ENCODE data around the gene VPS39. TPM values are rescaled to one million over a fixed set of nuclear protein-coding genes. Genes with fewer than 3 reads are reported as not detected.

The VPS39 gene
- total and polyA plus RNA-seq, 9 of the 15 experiments (the other 6 are each of a cell fraction or from before 2014, with no cell fraction given), result 3.2 to 37.3 (median 21.8) TPM

DNA sequence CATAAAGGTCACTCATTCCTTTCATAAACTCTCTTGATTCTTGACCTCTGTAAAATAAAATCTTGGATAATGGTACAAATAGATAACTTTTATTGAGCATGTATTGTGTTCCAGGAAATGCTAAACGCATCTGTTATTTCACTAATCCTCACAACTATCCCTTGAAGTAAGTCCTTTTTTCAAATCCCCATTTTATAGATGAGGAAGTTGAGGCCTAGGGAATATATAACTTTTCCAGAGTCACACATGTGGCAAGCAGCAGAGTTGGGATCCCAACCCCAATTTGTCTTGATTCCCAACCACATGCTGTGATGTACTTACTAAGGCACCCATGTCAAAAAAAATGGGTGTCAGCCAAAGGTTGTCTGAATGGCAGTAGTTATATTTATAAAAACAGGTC is 6.3 kb downstream of the VPS39 start:
- ChIA-PET POLR2A (no interaction called here), CTCF (ENCODE audit: low intra/inter-chr PET ratio) (no interaction called here)
- H3K27me3 ChIP-seq (ENCODE audit: control insufficient read depth in 2 of 2, insufficient read depth in 2 of 2, low read length in 2 of 2), result no peaks in the 10 kb centered on the region
- no peak for FAIRE-seq
- no peaks in the 10 kb centered on the region for H3K9me1 ChIP-seq (ENCODE audit: control insufficient read depth, insufficient read depth, low read length)
- intact Hi-C loops (cut with micrococcal nuclease) (no loop called here), in situ Hi-C loops (cut with MboI) (no loop called here)
- WGBS (ENCODE audit: insufficient coverage, low coverage, missing lambda C conversion rate), result 63% methylated on average over 1 of the region's 1 CpG
- no peaks in the 10 kb centered on the region for H3K9me3 ChIP-seq (replicated peaks; ENCODE audit: control insufficient read depth, insufficient read depth, low read depth, low read length)
- no peak overlapping the region for H3K4me3 ChIP-seq
- ATAC-seq, result no peak
- BruUV-seq (replicated peaks), result no TSS peak
- no peak overlapping the region for H3K4me2 ChIP-seq (ENCODE audit: insufficient read depth, low read length)
- H3K36me3 ChIP-seq (ENCODE audit: control insufficient read depth, insufficient read depth, low read length), result peaks cover 4% of the 10 kb centered on the region; the same call in 1 of the 3 replicates
- TF ChIP-seq CBX1 (IDR thresholded peaks at IDR 0.05; ENCODE audit: low read depth) (no peak), BCOR (IDR thresholded peaks at IDR 0.05) (peak; percentile 67; the same call in 1 of the 2 replicates), RBM25 (IDR thresholded peaks at IDR 0.05; ENCODE audit: low read depth, low read length, severe bottlenecking) (peak; percentile 88), MIER1 (IDR thresholded peaks at IDR 0.05; ENCODE audit: low read depth) (no peak)
- H2AFZ ChIP-seq (ENCODE audit: low read depth, low read length), result no peak overlapping the region
- peaks cover 7% of the 10 kb centered on the region; the same call in 2 of the 3 replicates for H3K79me2 ChIP-seq (ENCODE audit: control insufficient read depth, insufficient read depth, low read length)
- H3K27ac ChIP-seq (ENCODE audit: extremely low read depth, low read depth, low read length), result no peak overlapping the region
- 0 out of 2 replicates have a peak, but pooled peaks cover 3% of the 10 kb centered on the region for H4K20me1 ChIP-seq (replicated peaks; ENCODE audit: control insufficient read depth, insufficient read depth, low read length)
- peaks cover 0 to 3% of the 10 kb centered on the region in 2 experiments; a peak in 1 of 5 replicates for H3K4me1 ChIP-seq (replicated peaks in 1 of 2; ENCODE audit: control insufficient read depth in 2 of 2, insufficient read depth in 2 of 2, low read length in 2 of 2)
- H3K9ac ChIP-seq (ENCODE audit: insufficient read depth in 1 of 2, low read depth in 2 of 2, low read length in 2 of 2), result no peak overlapping the region
- no peak for DNase-seq (ENCODE audit: extremely low read depth in 1 of 4, low spot score in 3 of 4)

DNA sequence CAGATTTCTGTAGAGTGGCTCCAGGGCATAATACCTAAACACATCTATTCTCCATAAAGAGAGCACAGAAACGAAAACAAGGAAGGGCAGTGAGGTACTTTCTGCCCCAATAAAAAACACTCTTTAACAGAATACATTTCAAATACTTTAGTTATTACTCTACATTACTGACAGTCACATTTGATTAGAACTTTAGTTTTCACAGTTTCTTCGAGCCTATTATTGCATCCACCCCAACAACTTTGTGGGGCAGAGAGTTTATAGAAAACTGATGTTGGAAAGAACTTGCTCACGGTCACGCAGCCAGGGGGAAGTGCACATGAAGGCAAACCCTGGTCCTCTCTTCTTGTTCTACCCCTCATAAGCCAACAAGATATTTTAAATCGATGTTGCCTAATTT is 9.0 kb downstream of the VPS39 start:
- Histone ChIP-seq H3K9ac (ENCODE audit: insufficient read depth in 1 of 2, low read depth in 2 of 2, low read length in 2 of 2) (no peak overlapping the region), H3K9me3 (replicated peaks; ENCODE audit: control insufficient read depth, insufficient read depth, low read depth, low read length) (no peaks in the 10 kb centered on the region), H3K9me1 (ENCODE audit: control insufficient read depth, insufficient read depth, low read length) (no peaks in the 10 kb centered on the region), H3K4me3 (no peak overlapping the region), H3K27me3 (ENCODE audit: control insufficient read depth in 2 of 2, insufficient read depth in 2 of 2, low read length in 2 of 2) (no peaks in the 10 kb centered on the region), H3K27ac (ENCODE audit: extremely low read depth, low read depth, low read length) (no peak overlapping the region), H3K79me2 (ENCODE audit: control insufficient read depth, insufficient read depth, low read length) (no peaks in the 10 kb centered on the region), H2AFZ (ENCODE audit: low read depth, low read length) (no peak overlapping the region), H3K4me2 (ENCODE audit: insufficient read depth, low read length) (no peak overlapping the region), H4K20me1 (replicated peaks; ENCODE audit: control insufficient read depth, insufficient read depth, low read length) (0 out of 2 replicates have a peak, but pooled peaks cover 3% of the 10 kb centered on the region), H3K36me3 (ENCODE audit: control insufficient read depth, insufficient read depth, low read length) (peaks cover 4% of the 10 kb centered on the region; the same call in 1 of the 3 replicates), H3K4me1 (replicated peaks in 1 of 2; ENCODE audit: control insufficient read depth in 2 of 2, insufficient read depth in 2 of 2, low read length in 2 of 2) (no peaks in the 10 kb centered on the region)
- ATAC-seq, result no peak
- 44% methylated on average over 5 of the region's 5 CpGs for WGBS (ENCODE audit: insufficient coverage, low coverage, missing lambda C conversion rate)
- in situ Hi-C loops (cut with MboI), result no loop called here
- intact Hi-C loops (cut with micrococcal nuclease), result no loop called here
- CTCF ChIA-PET (ENCODE audit: low intra/inter-chr PET ratio), result no interaction called here
- DNase-seq (ENCODE audit: extremely low read depth in 1 of 4, low spot score in 3 of 4), result no peak
- BruUV-seq (replicated peaks), result no TSS peak
- POLR2A ChIA-PET, result interaction anchor here (1.2 kb wide), 1 partner anchor 12 kb away, joined by 3 read pairs; no protein-coding TSS in a partner anchor
- FAIRE-seq, result no peak
- no peak for TF ChIP-seq FIP1L1 (IDR thresholded peaks at IDR 0.05; ENCODE audit: low read depth, low read length, poor library complexity, severe bottlenecking)
- no peak for TF ChIP-seq ZNF507 (tag; conservative IDR thresholded peaks at IDR 0.05)
- no peak for TF ChIP-seq EWSR1 (IDR thresholded peaks at IDR 0.05; ENCODE audit: borderline replicate concordance, low read depth, partially characterized antibody)
- TF ChIP-seq, protein P1, sequence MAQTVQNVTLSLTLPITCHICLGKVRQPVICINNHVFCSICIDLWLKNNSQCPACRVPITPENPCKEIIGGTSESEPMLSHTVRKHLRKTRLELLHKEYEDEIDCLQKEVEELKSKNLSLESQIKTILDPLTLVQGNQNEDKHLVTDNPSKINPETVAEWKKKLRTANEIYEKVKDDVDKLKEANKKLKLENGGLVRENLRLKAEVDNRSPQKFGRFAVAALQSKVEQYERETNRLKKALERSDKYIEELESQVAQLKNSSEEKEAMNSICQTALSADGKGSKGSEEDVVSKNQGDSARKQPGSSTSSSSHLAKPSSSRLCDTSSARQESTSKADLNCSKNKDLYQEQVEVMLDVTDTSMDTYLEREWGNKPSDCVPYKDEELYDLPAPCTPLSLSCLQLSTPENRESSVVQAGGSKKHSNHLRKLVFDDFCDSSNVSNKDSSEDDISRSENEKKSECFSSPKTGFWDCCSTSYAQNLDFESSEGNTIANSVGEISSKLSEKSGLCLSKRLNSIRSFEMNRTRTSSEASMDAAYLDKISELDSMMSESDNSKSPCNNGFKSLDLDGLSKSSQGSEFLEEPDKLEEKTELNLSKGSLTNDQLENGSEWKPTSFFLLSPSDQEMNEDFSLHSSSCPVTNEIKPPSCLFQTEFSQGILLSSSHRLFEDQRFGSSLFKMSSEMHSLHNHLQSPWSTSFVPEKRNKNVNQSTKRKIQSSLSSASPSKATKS (CRISPR knock-in tag; IDR thresholded peaks at IDR 0.05), result no peak
- no peak for TF ChIP-seq MED1 (CRISPR knock-in tag; IDR thresholded peaks at IDR 0.05; ENCODE audit: borderline replicate concordance)
- TF ChIP-seq LARP7 (IDR thresholded peaks at IDR 0.05), result no peak
- no peak for TF ChIP-seq CEBPG (CRISPR knock-in tag; IDR thresholded peaks at IDR 0.05)
- no peak for TF ChIP-seq CEBPG (tag; conservative IDR thresholded peaks at IDR 0.05 in 1 of 2, IDR thresholded peaks at IDR 0.05 in 1 of 2)
- TF ChIP-seq, protein P2, sequence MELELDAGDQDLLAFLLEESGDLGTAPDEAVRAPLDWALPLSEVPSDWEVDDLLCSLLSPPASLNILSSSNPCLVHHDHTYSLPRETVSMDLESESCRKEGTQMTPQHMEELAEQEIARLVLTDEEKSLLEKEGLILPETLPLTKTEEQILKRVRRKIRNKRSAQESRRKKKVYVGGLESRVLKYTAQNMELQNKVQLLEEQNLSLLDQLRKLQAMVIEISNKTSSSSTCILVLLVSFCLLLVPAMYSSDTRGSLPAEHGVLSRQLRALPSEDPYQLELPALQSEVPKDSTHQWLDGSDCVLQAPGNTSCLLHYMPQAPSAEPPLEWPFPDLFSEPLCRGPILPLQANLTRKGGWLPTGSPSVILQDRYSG (tag; conservative IDR thresholded peaks at IDR 0.05; ENCODE audit: low read depth), result no peak
- no peak for TF ChIP-seq ZFP30 (CRISPR knock-in tag; IDR thresholded peaks at IDR 0.05; ENCODE audit: borderline replicate concordance)

Measured in K562 (cell line).